Panc1 (cell line): ENCODE measurements around the gene C11orf68.

Experiments used
- REST ChIP-seq, 2 experiments: IDR thresholded peaks; 2 replicates each; pipeline ENCODE4 v1.6.1; 2011 to 2012; ENCODE audit warnings: low read depth in 2 of 2, control low read depth in 1 of 2, low read length in 1 of 2, mild to moderate bottlenecking in 1 of 2, moderate library complexity in 1 of 2; ENCODE audit not compliant: insufficient read depth in 1 of 2
- TF ChIP-seq, protein P1 (sequence below): fragments of 450-650 bp; IDR thresholded peaks from 2 replicates; pipeline ENCODE4 v1.5.1; 2017; ENCODE audit warnings: mild to moderate bottlenecking

DNA sequence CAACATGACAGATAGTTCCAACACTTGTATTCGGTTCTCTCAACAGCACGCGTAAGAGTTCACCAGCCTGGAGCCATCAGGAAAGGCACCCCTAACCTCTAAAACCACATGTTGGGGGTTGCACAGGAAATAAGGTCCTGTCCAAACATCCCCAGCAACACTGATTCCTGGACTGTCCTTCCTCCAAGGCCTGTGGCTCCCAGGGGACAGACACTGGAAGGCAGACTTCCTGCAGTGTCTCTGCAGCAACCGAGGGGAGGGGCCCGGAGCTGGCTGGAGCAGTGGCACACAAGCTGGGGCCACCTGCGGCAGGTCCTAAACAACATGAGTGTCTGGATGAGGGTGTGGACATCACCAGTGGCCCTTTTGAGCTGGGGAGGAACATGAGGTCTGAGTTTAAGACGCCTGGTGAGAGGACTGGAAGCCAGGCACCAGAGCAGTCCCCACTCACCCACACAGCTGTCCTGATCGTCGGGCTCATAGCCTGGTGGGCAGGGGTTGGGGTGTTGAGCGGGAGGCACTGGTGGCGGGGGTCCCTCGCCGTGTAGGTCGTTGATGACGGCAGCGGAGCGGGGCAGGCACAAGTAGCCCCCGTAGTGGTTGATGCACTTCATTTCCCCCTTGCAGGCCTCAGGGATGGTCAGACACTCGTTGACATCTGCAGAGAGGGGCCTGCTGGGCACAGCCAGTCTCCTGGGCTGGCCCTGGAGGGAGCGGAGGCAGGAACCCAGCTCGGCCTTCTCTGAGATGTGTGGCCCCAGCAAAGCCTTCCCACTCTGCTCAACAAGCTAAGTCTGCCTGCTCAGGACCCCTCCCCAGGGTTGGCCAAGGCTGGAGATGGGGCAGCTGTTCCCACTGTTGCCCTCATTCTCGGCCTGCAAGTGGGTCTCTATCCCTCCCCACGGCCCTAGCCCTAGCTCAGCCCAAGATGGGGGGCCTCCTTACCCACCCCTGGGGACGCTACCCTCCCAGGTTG lies 47.9 kb downstream of the C11orf68 start:
- TF ChIP-seq, protein P1, sequence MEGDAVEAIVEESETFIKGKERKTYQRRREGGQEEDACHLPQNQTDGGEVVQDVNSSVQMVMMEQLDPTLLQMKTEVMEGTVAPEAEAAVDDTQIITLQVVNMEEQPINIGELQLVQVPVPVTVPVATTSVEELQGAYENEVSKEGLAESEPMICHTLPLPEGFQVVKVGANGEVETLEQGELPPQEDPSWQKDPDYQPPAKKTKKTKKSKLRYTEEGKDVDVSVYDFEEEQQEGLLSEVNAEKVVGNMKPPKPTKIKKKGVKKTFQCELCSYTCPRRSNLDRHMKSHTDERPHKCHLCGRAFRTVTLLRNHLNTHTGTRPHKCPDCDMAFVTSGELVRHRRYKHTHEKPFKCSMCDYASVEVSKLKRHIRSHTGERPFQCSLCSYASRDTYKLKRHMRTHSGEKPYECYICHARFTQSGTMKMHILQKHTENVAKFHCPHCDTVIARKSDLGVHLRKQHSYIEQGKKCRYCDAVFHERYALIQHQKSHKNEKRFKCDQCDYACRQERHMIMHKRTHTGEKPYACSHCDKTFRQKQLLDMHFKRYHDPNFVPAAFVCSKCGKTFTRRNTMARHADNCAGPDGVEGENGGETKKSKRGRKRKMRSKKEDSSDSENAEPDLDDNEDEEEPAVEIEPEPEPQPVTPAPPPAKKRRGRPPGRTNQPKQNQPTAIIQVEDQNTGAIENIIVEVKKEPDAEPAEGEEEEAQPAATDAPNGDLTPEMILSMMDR, result no peak
- TF ChIP-seq REST (IDR thresholded peaks at IDR 0.05; ENCODE audit: insufficient read depth in 1 of 2, low read depth in 2 of 2, low read length in 1 of 2), result no peak
